Ishikawa (cell line): ENCODE measurements around the gene C19orf47.

Experiments
- CEBPB ChIP-seq: IDR thresholded peaks from 2 replicates; pipeline ENCODE4 v1.6.1; 2012
- CREB1 ChIP-seq: IDR thresholded peaks from 2 replicates; pipeline ENCODE4 v1.6.1; 2012; ENCODE audit warnings: low read depth
- EGR1 ChIP-seq: IDR thresholded peaks from 2 replicates; pipeline ENCODE4 v1.6.1; 2012
- EP300 ChIP-seq: IDR thresholded peaks from 2 replicates; pipeline ENCODE4 v1.6.1; 2012; ENCODE audit warnings: borderline replicate concordance
- FOXM1 ChIP-seq: IDR thresholded peaks from 2 replicates; pipeline ENCODE4 v1.6.1; 2012; ENCODE audit warnings: low read depth, borderline replicate concordance
- MAX ChIP-seq: IDR thresholded peaks from 2 replicates; pipeline ENCODE4 v1.6.1; 2012
- NFIC ChIP-seq: IDR thresholded peaks from 2 replicates; pipeline ENCODE4 v1.6.1; 2012
- RAD21 ChIP-seq: IDR thresholded peaks from 2 replicates; pipeline ENCODE4 v1.6.1; 2012; ENCODE audit warnings: low read depth
- REST ChIP-seq: IDR thresholded peaks from 2 replicates; pipeline ENCODE4 v1.6.1; 2012; ENCODE audit warnings: low read depth, mild to moderate bottlenecking
- TAF1 ChIP-seq: IDR thresholded peaks from 2 replicates; pipeline ENCODE4 v1.6.1; 2012; ENCODE audit warnings: low read depth, mild to moderate bottlenecking
- TCF12 ChIP-seq: IDR thresholded peaks from 2 replicates; pipeline ENCODE4 v1.6.1; 2012; ENCODE audit warnings: low read depth
- TEAD4 ChIP-seq: IDR thresholded peaks from 2 replicates; pipeline ENCODE4 v1.6.1; 2012
- USF1 ChIP-seq: IDR thresholded peaks from 2 replicates; pipeline ENCODE4 v1.6.1; 2012
- YY1 ChIP-seq: IDR thresholded peaks from 2 replicates; pipeline ENCODE4 v1.6.1; 2012; ENCODE audit warnings: low read depth
- ZBTB7A ChIP-seq: IDR thresholded peaks from 2 replicates; pipeline ENCODE4 v1.6.1; 2012; ENCODE audit warnings: low read depth

C19orf47 gene

GRCh38 chr19:40335855-40336600 is 12.2 kb downstream of the C19orf47 start:
- TF ChIP-seq RAD21: no peak
- no peak for TF ChIP-seq NFIC
- no peak for TF ChIP-seq EP300
- TF ChIP-seq TCF12: no peak
- TF ChIP-seq YY1: no peak
- no peak for TF ChIP-seq CREB1
- TF ChIP-seq REST: no peak
- no peak for TF ChIP-seq FOXM1
- no peak for TF ChIP-seq TEAD4
- TF ChIP-seq TAF1: no peak
- TF ChIP-seq ZBTB7A: no peak
- no peak for TF ChIP-seq CEBPB
- TF ChIP-seq USF1: no peak
- no peak for TF ChIP-seq MAX

- TF ChIP-seq EP300 (no peak), TEAD4 (no peak)
These were observed 13.1 kb downstream of the C19orf47 start for GRCh38 chr19:40335101-40335500.

- TF ChIP-seq CEBPB: no peak
- no peak for TF ChIP-seq TAF1
- no peak for TF ChIP-seq RAD21
- no peak for TF ChIP-seq NFIC
- no peak for TF ChIP-seq CREB1
- TF ChIP-seq MAX: no peak
- TF ChIP-seq TEAD4: no peak
- TF ChIP-seq TCF12: no peak
- no peak for TF ChIP-seq EGR1
- no peak for TF ChIP-seq REST
- no peak for TF ChIP-seq EP300
- no peak for TF ChIP-seq FOXM1
- no peak for TF ChIP-seq USF1
- TF ChIP-seq YY1: no peak
These were observed 15.5 kb downstream of the C19orf47 start for GRCh38 chr19:40332669-40333068.

- TF ChIP-seq TEAD4: no peak
- TF ChIP-seq CEBPB: no peak
- TF ChIP-seq TCF12: no peak
- no peak for TF ChIP-seq EGR1
- no peak for TF ChIP-seq EP300
- TF ChIP-seq RAD21: no peak
- no peak for TF ChIP-seq CREB1
- TF ChIP-seq ZBTB7A: no peak
- no peak for TF ChIP-seq MAX
- TF ChIP-seq TAF1: no peak
- no peak for TF ChIP-seq FOXM1
- TF ChIP-seq NFIC: no peak
- TF ChIP-seq YY1: no peak
- no peak for TF ChIP-seq REST
- TF ChIP-seq USF1: no peak
These were observed 17.1 kb downstream of the C19orf47 start for GRCh38 chr19:40331052-40331451.
